Smooth muscle cell (in vitro differentiated cells): Measurements from ENCODE around the gene ANKS4B. TPM values are rescaled to one million over a fixed set of nuclear protein-coding genes. Genes with fewer than 3 reads are reported as not detected.

Source experiments
- DNase-seq: peaks from one replicate; lab custom pipeline; 2025; ENCODE audit not compliant: unreplicated experiment; lab: John Stamatoyannopoulos, UW
- H2AFZ ChIP-seq: fragments of 200-600 bp; sonication (generic); 2 replicates; pipeline ENCODE4 v1.6.0; 2016; ENCODE audit warnings: antibody characterized with exemption, low read depth, mild to moderate bottlenecking
- H3F3A ChIP-seq: fragments of 200-600 bp; sonication (generic); 2 replicates; pipeline ENCODE4 v1.6.0; 2017; ENCODE audit warnings: antibody characterized with exemption, low read depth
- H3K27ac ChIP-seq: fragments of 200-600 bp; sonication (generic); 2 replicates; pipeline ENCODE4 v1.5.1; 2016; ENCODE audit warnings: low read depth, mild to moderate bottlenecking
- H3K27me3 ChIP-seq: fragments of 200-600 bp; sonication (generic); 2 replicates; pipeline ENCODE4 v1.6.1; 2016; ENCODE audit warnings: low read depth, mild to moderate bottlenecking
- H3K36me3 ChIP-seq: fragments of 200-600 bp; sonication (generic); 2 replicates; pipeline ENCODE4 v1.5.1; 2016; ENCODE audit warnings: low read depth
- H3K4me1 ChIP-seq: fragments of 200-600 bp; sonication (generic); 2 replicates; pipeline ENCODE4 v1.5.1; 2016; ENCODE audit warnings: low read depth
- H3K4me2 ChIP-seq: fragments of 200-600 bp; sonication (generic); 2 replicates; pipeline ENCODE4 v1.6.0; 2016; ENCODE audit warnings: mild to moderate bottlenecking
- H3K4me3 ChIP-seq: fragments of 200-600 bp; sonication (generic); 2 replicates; pipeline ENCODE4 v1.5.1; 2016; ENCODE audit warnings: mild to moderate bottlenecking
- H3K79me2 ChIP-seq: fragments of 200-600 bp; sonication (generic); 2 replicates; pipeline ENCODE4 v1.6.0; 2016; ENCODE audit warnings: low read depth, mild to moderate bottlenecking
- H3K9ac ChIP-seq: fragments of 200-600 bp; sonication (generic); 2 replicates; pipeline ENCODE4 v1.6.0; 2016; ENCODE audit warnings: low read depth
- H3K9me3 ChIP-seq: fragments of 200-600 bp; sonication (generic); replicated peaks from 2 replicates; pipeline ENCODE4 v1.5.1; 2016; ENCODE audit warnings: low read depth
- H4K20me1 ChIP-seq: fragments of 200-600 bp; sonication (generic); 2 replicates; pipeline ENCODE4 v1.6.0; 2016; ENCODE audit warnings: low read depth
- CTCF ChIP-seq: fragments of 200-600 bp; sonication (generic); IDR thresholded peaks from 2 replicates; pipeline ENCODE4 v1.5.1; 2017; ENCODE audit warnings: borderline replicate concordance, mild to moderate bottlenecking, antibody characterized with exemption; ENCODE audit not compliant: insufficient read depth, poor library complexity, severe bottlenecking
- WGBS: methylation state at CpG from one replicate; pipeline ENCODE4 v1.1.7; 2016; ENCODE audit warnings: low lambda C conversion rate; 5-methylcytosine and 5-hydroxymethylcytosine counted together
- polyA plus RNA-seq: library from polyadenylated mRNA; unstranded; fragments of >200 nt; fragmentation: Nextera tagmentation; extraction: Ambion mirVana; gene quantifications from 2 replicates; pipeline ENCODE4 v1.2.1, GENCODE V29; 2016
- total RNA-seq: library from RNA; depleted of rRNA; stranded (reverse); fragments of >200 nt; gene quantifications from 2 replicates; pipeline ENCODE4 v1.2.3, GENCODE V29; 2014

ANKS4B gene
- total and polyA plus RNA-seq, 2 experiments from 2014 or later, result not detected

- H3K27ac ChIP-seq, result no peak overlapping the region
- TF ChIP-seq CTCF, result no peak
- WGBS, result 91% methylated on average over 4 of the region's 4 CpGs
Measured at GRCh38 chr16:21264571-21265036, 31.1 kb downstream of the ANKS4B start.

GRCh38 chr16:21265104-21265837 is 31.8 kb downstream of the ANKS4B start:
- WGBS, result 94% methylated on average over 9 of the region's 9 CpGs
- no peak for DNase-seq
- no peak overlapping the region for H3K4me2 ChIP-seq
- H2AFZ ChIP-seq, result no peak overlapping the region
- H3K79me2 ChIP-seq, result no peaks in the 10 kb centered on the region
- H3K4me3 ChIP-seq, result no peak overlapping the region
- H3K27me3 ChIP-seq, result no peaks in the 10 kb centered on the region
- H3K36me3 ChIP-seq, result no peaks in the 10 kb centered on the region
- H4K20me1 ChIP-seq, result no peaks in the 10 kb centered on the region
- H3K9me3 ChIP-seq, result no peaks in the 10 kb centered on the region
- H3K27ac ChIP-seq, result no peak overlapping the region
- H3K9ac ChIP-seq, result no peak overlapping the region
- no peaks in the 10 kb centered on the region for H3F3A ChIP-seq
- H3K4me1 ChIP-seq, result no peaks in the 10 kb centered on the region
- TF ChIP-seq CTCF, result no peak

More at GRCh38 chr16:21264571-21265036, 31.1 kb downstream of the ANKS4B start:
- Histone ChIP-seq H3K9me3 (no peaks in the 10 kb centered on the region), H3K4me3 (no peak overlapping the region), H3K27me3 (no peaks in the 10 kb centered on the region), H3K79me2 (no peaks in the 10 kb centered on the region), H4K20me1 (no peaks in the 10 kb centered on the region), H3K4me2 (no peak overlapping the region), H3K9ac (no peak overlapping the region), H2AFZ (no peak overlapping the region), H3K4me1 (no peaks in the 10 kb centered on the region), H3F3A (no peaks in the 10 kb centered on the region), H3K36me3 (no peaks in the 10 kb centered on the region)
- no peak for DNase-seq

- Histone ChIP-seq H3K27ac (no peak overlapping the region), H3F3A (no peaks in the 10 kb centered on the region), H3K36me3 (no peaks in the 10 kb centered on the region), H4K20me1 (no peaks in the 10 kb centered on the region), H3K79me2 (no peaks in the 10 kb centered on the region), H3K27me3 (no peaks in the 10 kb centered on the region), H3K4me2 (no peak overlapping the region), H3K9me3 (no peaks in the 10 kb centered on the region), H3K4me3 (no peak overlapping the region), H3K9ac (no peak overlapping the region), H3K4me1 (no peaks in the 10 kb centered on the region), H2AFZ (no peak overlapping the region)
- 92% methylated on average over 4 of the region's 4 CpGs for WGBS
- DNase-seq, result no peak
- no peak for TF ChIP-seq CTCF
Measured at GRCh38 chr16:21267298-21267697, 33.8 kb downstream of the ANKS4B start.

GRCh38 chr16:21268236-21268635 is 34.7 kb downstream of the ANKS4B start:
- Histone ChIP-seq H3K27me3 (no peaks in the 10 kb centered on the region), H3K9me3 (no peaks in the 10 kb centered on the region), H3K4me3 (no peak overlapping the region), H3K79me2 (no peaks in the 10 kb centered on the region), H3K9ac (no peak overlapping the region), H4K20me1 (no peaks in the 10 kb centered on the region), H3K4me1 (no peaks in the 10 kb centered on the region), H2AFZ (no peak overlapping the region), H3F3A (no peaks in the 10 kb centered on the region), H3K36me3 (no peaks in the 10 kb centered on the region), H3K4me2 (no peak overlapping the region), H3K27ac (no peak overlapping the region)
- DNase-seq, result no peak
- WGBS, result 91% methylated on average over 9 of the region's 9 CpGs
- no peak for TF ChIP-seq CTCF
